Measurements from ENCODE around the gene HINT1. TPM values are rescaled to one million over a fixed set of nuclear protein-coding genes. Genes with fewer than 3 reads are reported as not detected.

HINT1 gene
- 100 to 1,000 TPM; 372 to 379 TPM for total RNA-seq

DNA sequence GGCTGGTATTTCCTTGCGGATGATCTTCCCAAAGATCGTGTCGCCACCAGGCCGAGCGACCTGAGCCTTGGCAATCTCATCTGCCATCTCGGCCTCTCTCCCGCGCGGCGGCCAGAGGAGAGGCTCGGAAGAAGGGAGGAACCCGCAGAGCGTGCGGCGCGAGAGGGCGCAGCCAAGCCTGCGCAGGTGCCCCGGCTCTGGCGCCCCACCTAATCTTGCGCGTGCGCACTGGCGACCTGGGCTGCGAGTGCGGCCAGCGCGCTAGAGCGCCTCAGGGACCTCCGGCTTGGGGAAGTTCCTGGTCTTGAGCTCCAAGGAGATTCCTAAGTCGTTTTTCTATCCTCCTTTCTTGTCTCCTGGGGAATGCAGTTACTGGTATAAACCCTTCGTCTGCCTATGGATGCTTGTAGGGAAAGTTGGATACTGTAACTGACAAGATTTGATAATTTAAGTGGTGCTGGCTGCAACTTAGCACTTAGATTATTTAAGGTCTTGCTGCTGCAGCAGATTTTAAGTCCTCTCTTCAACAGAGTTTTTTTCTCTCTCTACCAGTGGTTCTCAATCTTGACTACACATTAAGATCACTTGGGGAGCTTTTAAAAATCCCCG lies at the start of gene HINT1:
TSS of gene HINT1 (minus strand) at position 138 of the 609 bp plus-strand sequence. CDS start at position 87, 51 bp downstream.
- Mint-ChIP-seq H3K27ac (peak within 1 kb of the TSS; percentile 99), H3K4me3 (peak within 1 kb of the TSS; percentile 96), H3K9me3 (no peaks in the 10 kb centered on the region), H3K36me3 (ENCODE audit: low read depth) (peaks cover 36% of the 10 kb centered on the region), H3K4me1 (ENCODE audit: low read depth) (peaks cover 44% of the 10 kb centered on the region), H3K27me3 (ENCODE audit: low read depth) (no peaks in the 10 kb centered on the region)
- CTCF ChIA-PET = interaction anchor here (0.5 to 1.0 kb wide), 4 partner anchors 100 to 251 kb away, joined by 3 to 5 read pairs (median 4); no protein-coding TSS in a partner anchor
- peak; percentile 93 for DNase-seq
- intact Hi-C loops (cut with micrococcal nuclease) = loop anchor here (1.0 kb wide), 4 partner anchors 44 to 252 kb away; no protein-coding TSS in a partner anchor

- no peak overlapping the region for H3K27ac Mint-ChIP-seq
- intact Hi-C loops (cut with micrococcal nuclease) = loop anchor here (5.0 kb wide), 1 partner anchor 323 kb away; no protein-coding TSS in a partner anchor
- no peaks in the 10 kb centered on the region for H3K27me3 Mint-ChIP-seq (ENCODE audit: low read depth)
- no peaks in the 10 kb centered on the region for H3K36me3 Mint-ChIP-seq (ENCODE audit: low read depth)
- no peak overlapping the region for H3K4me3 Mint-ChIP-seq
- no peaks in the 10 kb centered on the region for H3K9me3 Mint-ChIP-seq
- H3K4me1 Mint-ChIP-seq (ENCODE audit: low read depth) = peaks cover 52% of the 10 kb centered on the region
- CTCF ChIA-PET = interaction anchor here (0.6 to 1.6 kb wide), 3 partner anchors 15 to 167 kb away, joined by 3 to 8 read pairs (median 5); no protein-coding TSS in a partner anchor
- DNase-seq = no peak
Observed at GRCh38 chr5:131214609-131215227, 49.7 kb upstream of the HINT1 start.

DNA sequence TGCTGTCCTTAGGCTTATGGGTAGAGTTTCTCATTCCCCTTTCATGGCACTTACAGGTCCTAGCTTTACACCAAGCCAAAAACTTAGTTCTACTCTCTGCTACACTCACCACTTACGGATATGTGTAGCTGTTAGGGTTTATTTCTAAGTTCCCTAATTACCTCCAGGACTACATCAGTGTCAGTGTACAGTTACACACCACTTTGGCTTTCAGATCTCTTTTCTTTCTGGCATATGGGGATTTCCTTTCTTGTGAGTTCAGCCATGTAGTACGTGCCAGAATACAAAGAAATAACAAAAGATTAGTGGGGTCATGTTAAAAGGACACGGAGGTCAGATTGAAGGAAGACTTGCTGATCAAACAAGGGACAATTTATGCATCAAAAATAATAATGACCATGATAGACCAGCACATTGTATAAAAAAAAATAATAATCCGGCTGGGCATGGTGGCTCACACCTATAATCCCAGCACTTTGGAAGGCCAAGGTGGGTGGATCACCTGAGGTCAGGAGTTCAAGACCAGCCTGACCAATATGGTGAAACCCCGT lies 47.5 kb upstream of the HINT1 start:
- no peaks in the 10 kb centered on the region for H3K36me3 Mint-ChIP-seq (ENCODE audit: low read depth)
- H3K27ac Mint-ChIP-seq = peak overlapping the region; percentile 77
- no peaks in the 10 kb centered on the region for H3K9me3 Mint-ChIP-seq
- no peak overlapping the region for H3K4me3 Mint-ChIP-seq
- H3K27me3 Mint-ChIP-seq (ENCODE audit: low read depth) = no peaks in the 10 kb centered on the region
- no peak for DNase-seq
- peaks cover 52% of the 10 kb centered on the region for H3K4me1 Mint-ChIP-seq (ENCODE audit: low read depth)
- CTCF ChIA-PET = interaction anchor here (0.6 to 1.2 kb wide), 2 partner anchors 40 to 189 kb away, joined by 3 to 4 read pairs; no protein-coding TSS in a partner anchor
- intact Hi-C loops (cut with micrococcal nuclease) = loop anchor here (5.0 kb wide), 1 partner anchor 325 kb away; no protein-coding TSS in a partner anchor

- Mint-ChIP-seq H3K4me1 (ENCODE audit: low read depth) (peaks cover 59% of the 10 kb centered on the region), H3K9me3 (no peaks in the 10 kb centered on the region), H3K27ac (no peak overlapping the region), H3K27me3 (ENCODE audit: low read depth) (no peaks in the 10 kb centered on the region), H3K4me3 (no peak overlapping the region), H3K36me3 (ENCODE audit: low read depth) (no peaks in the 10 kb centered on the region)
- no peak for DNase-seq
- intact Hi-C loops (cut with micrococcal nuclease) = loop anchor here (5.0 kb wide), 1 partner anchor 326 kb away; no protein-coding TSS in a partner anchor
- CTCF ChIA-PET = no interaction called here
Observed at GRCh38 chr5:131211669-131212068, 46.6 kb upstream of the HINT1 start.

GRCh38 chr5:131210151-131210510 lies 45.1 kb upstream of the HINT1 start:
- no peak for DNase-seq
- no peaks in the 10 kb centered on the region for H3K36me3 Mint-ChIP-seq (ENCODE audit: low read depth)
- H3K9me3 Mint-ChIP-seq = peaks cover 1% of the 10 kb centered on the region
- intact Hi-C loops (cut with micrococcal nuclease) = loop anchor here (5.0 kb wide), 1 partner anchor 327 kb away; no protein-coding TSS in a partner anchor
- CTCF ChIA-PET = interaction anchor here (1.0 to 1.5 kb wide), 2 partner anchors 29 to 34 kb away, joined by 3 to 4 read pairs; no protein-coding TSS in a partner anchor
- H3K27ac Mint-ChIP-seq = peak overlapping the region; percentile 96
- H3K4me1 Mint-ChIP-seq (ENCODE audit: low read depth) = peaks cover 62% of the 10 kb centered on the region
- no peaks in the 10 kb centered on the region for H3K27me3 Mint-ChIP-seq (ENCODE audit: low read depth)
- H3K4me3 Mint-ChIP-seq = peak overlapping the region; percentile 69

DNA sequence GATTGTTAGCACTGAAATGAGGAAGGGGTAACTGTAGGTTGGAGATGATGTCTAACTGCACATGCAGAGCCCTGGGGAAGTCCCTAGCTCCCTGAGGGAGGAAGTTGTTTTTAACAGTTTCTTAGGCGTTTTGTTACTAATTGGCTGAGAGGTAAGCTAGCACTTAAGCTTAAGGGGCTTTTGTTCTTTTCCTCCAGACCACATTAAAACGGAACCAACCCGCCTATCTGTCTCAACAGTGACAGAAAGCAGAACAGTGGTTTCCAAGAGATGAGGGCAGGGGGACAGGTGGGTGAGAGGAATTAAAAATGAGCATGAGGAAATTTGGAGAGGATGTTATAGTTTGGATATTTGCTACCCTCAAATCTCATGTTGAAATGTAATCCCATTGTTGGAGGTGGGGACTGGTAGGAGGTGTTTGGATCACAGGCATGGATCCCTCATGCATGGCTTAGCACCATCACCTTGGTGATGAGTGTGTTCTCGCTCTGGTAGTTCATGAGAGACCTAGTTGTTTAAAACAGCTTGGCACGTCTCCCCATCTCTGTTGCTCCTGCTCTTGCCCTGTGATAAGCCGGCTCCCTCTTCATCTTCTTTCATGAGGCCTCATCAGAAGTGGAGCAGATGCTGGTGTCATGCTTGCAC lies 44.6 kb upstream of the HINT1 start:
- intact Hi-C loops (cut with micrococcal nuclease) = loop anchor here (1.0 to 5.0 kb wide), 13 partner anchors 15 to 890 kb away; partner anchors contain the start of genes HINT1 and LYRM7
- CTCF ChIA-PET = interaction anchor here (0.7 to 1.5 kb wide), 5 partner anchors 12 to 56 kb away, joined by 3 to 4 read pairs (median 3); no protein-coding TSS in a partner anchor
- peaks cover 1% of the 10 kb centered on the region for H3K9me3 Mint-ChIP-seq
- peaks cover 57% of the 10 kb centered on the region for H3K4me1 Mint-ChIP-seq (ENCODE audit: low read depth)
- H3K27me3 Mint-ChIP-seq (ENCODE audit: low read depth) = no peaks in the 10 kb centered on the region
- DNase-seq = peak; percentile 77
- H3K4me3 Mint-ChIP-seq = peak overlapping the region; percentile 69
- H3K27ac Mint-ChIP-seq = peak overlapping the region; percentile 96
- peaks cover 2% of the 10 kb centered on the region for H3K36me3 Mint-ChIP-seq (ENCODE audit: low read depth)

DNA sequence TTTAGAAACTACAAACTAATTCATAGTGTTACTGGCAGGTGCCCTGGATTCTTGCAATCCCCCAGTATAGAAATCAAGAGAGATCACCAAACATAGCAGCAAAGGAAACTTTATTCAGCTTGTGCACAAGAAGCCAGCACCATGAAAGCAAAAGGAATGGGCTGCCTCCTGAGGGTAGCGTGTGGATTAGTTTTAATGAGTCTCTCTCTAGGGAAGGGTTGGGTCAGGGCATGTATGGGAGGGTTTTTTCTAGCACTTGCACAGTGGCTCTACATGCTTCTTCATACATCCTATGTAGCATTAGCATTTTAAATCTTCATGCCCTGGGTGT lies 44.1 kb upstream of the HINT1 start:
- no peak for DNase-seq
- CTCF ChIA-PET = interaction anchor here (0.7 to 1.5 kb wide), 5 partner anchors 13 to 57 kb away, joined by 3 to 4 read pairs (median 3); no protein-coding TSS in a partner anchor
- peaks cover 53% of the 10 kb centered on the region for H3K4me1 Mint-ChIP-seq (ENCODE audit: low read depth)

GRCh38 chr5:131206772-131207171 lies 41.7 kb upstream of the HINT1 start:
- intact Hi-C loops (cut with micrococcal nuclease) = loop anchor here (5.0 kb wide), 1 partner anchor 139 kb away; no protein-coding TSS in a partner anchor
- peaks cover 44% of the 10 kb centered on the region for H3K4me1 Mint-ChIP-seq (ENCODE audit: low read depth)
- H3K36me3 Mint-ChIP-seq (ENCODE audit: low read depth) = peaks cover 7% of the 10 kb centered on the region
- no peaks in the 10 kb centered on the region for H3K27me3 Mint-ChIP-seq (ENCODE audit: low read depth)
- DNase-seq = no peak
- CTCF ChIA-PET = interaction anchor here (1.5 kb wide), 1 partner anchor 15 kb away, joined by 6 read pairs; no protein-coding TSS in a partner anchor
- no peak overlapping the region for H3K4me3 Mint-ChIP-seq
- peaks cover 1% of the 10 kb centered on the region for H3K9me3 Mint-ChIP-seq
- H3K27ac Mint-ChIP-seq = no peak overlapping the region

More for the DNA sequence above, 44.1 kb upstream of the HINT1 start:
- Mint-ChIP-seq H3K9me3 (peaks cover 1% of the 10 kb centered on the region), H3K36me3 (ENCODE audit: low read depth) (peaks cover 3% of the 10 kb centered on the region), H3K27me3 (ENCODE audit: low read depth) (no peaks in the 10 kb centered on the region), H3K4me3 (peak overlapping the region; percentile 69), H3K27ac (peak overlapping the region; percentile 96)
- intact Hi-C loops (cut with micrococcal nuclease) = loop anchor here (1.0 to 5.0 kb wide), 12 partner anchors 15 to 890 kb away; partner anchors contain the start of genes HINT1 and LYRM7

GRCh38 chr5:131206061-131206460 lies 41.0 kb upstream of the HINT1 start:
- peaks cover 1% of the 10 kb centered on the region for H3K9me3 Mint-ChIP-seq
- intact Hi-C loops (cut with micrococcal nuclease) = loop anchor here (5.0 kb wide), 1 partner anchor 139 kb away; no protein-coding TSS in a partner anchor
- H3K27ac Mint-ChIP-seq = no peak overlapping the region
- DNase-seq = no peak
- peaks cover 7% of the 10 kb centered on the region for H3K36me3 Mint-ChIP-seq (ENCODE audit: low read depth)
- H3K4me3 Mint-ChIP-seq = no peak overlapping the region
- CTCF ChIA-PET = no interaction called here
- no peaks in the 10 kb centered on the region for H3K27me3 Mint-ChIP-seq (ENCODE audit: low read depth)
- peaks cover 38% of the 10 kb centered on the region for H3K4me1 Mint-ChIP-seq (ENCODE audit: low read depth)

DNA sequence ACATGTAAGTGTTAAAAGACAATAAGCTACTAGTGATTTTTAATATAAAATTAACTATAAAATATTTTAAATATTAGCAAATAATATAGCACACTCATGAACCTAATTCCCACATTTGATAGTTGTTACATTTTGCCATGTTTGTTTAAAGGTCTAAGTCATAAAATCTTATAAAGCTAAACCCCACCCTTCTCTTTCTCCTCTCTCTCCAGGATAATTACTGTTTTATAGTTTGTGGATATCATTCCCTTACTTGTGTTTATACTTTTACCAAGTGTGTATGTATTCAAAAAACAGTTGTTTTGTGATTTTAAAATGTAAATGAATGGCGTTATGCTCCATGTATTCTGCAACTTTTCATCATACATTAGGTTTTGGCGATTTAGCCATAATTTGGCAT lies 39.9 kb upstream of the HINT1 start:
- CTCF ChIA-PET = no interaction called here
- intact Hi-C loops (cut with micrococcal nuclease) = loop anchor here (5.0 kb wide), 1 partner anchor 138 kb away; no protein-coding TSS in a partner anchor
- H3K9me3 Mint-ChIP-seq = peaks cover 1% of the 10 kb centered on the region
- no peak overlapping the region for H3K27ac Mint-ChIP-seq
- peaks cover 28% of the 10 kb centered on the region for H3K4me1 Mint-ChIP-seq (ENCODE audit: low read depth)
- H3K36me3 Mint-ChIP-seq (ENCODE audit: low read depth) = peaks cover 10% of the 10 kb centered on the region
- H3K4me3 Mint-ChIP-seq = no peak overlapping the region
- H3K27me3 Mint-ChIP-seq (ENCODE audit: low read depth) = no peaks in the 10 kb centered on the region
- no peak for DNase-seq

DNA sequence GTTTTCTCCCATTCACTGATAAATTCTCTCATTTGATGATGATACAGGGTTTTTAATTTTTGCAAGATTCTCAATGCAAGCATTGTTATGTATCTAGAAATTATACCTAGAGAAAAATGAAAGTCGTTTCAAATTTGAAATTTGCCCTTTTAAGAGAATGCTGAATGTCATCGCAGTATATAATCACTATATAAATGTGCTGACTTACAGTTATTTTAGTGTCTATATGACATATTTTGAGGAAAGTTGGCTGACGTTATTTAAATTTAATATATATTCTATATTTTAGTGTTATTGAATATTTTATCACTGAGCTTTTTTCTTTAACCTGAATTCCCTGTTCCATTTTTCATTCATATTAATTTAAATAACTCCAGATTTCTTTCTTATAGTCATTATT lies 35.5 kb upstream of the HINT1 start:
- H3K27me3 Mint-ChIP-seq (ENCODE audit: low read depth) = no peaks in the 10 kb centered on the region
- no peaks in the 10 kb centered on the region for H3K9me3 Mint-ChIP-seq
- no peak overlapping the region for H3K4me3 Mint-ChIP-seq
- H3K36me3 Mint-ChIP-seq (ENCODE audit: low read depth) = peaks cover 10% of the 10 kb centered on the region
- intact Hi-C loops (cut with micrococcal nuclease) = no loop called here
- CTCF ChIA-PET = interaction anchor here (1.1 kb wide), 1 partner anchor 23 kb away, joined by 3 read pairs; no protein-coding TSS in a partner anchor
- no peak for DNase-seq
- no peak overlapping the region for H3K27ac Mint-ChIP-seq
- H3K4me1 Mint-ChIP-seq (ENCODE audit: low read depth) = peaks cover 8% of the 10 kb centered on the region

Measured in activated naive CD4-positive, alpha-beta T cell treated with anti-CD3 and anti-CD28 coated beads for 36 hours (primary cell).